Kidney (tissue), 14 donors: ENCODE data around the gene OR2J1. TPM values are rescaled to one million over a fixed set of nuclear protein-coding genes. Genes with fewer than 3 reads are reported as not detected.
"Not testable (repeated sequence)": the region's sequence is repeated elsewhere in the genome, so short reads cannot be mapped to it uniquely, and the experiment has no call there.

ENCODE experiments used
- DNase-seq, 5 donors: peaks; one replicate each; pipeline ENCODE4 v3.0.0-alpha.2; 2013 to 2020
- FAIRE-seq: peaks from 2 replicates; lab custom pipeline; 2012; peaks lifted over from hg19 to GRCh38; lab: Jason Lieb, UNC
- H3K27ac ChIP-seq, 2 donors: one replicate each; pipeline ENCODE4 v1.7.0; 2013; ENCODE audit warnings: low read depth in 2 of 2, low read length in 2 of 2, inconsistent platforms in 1 of 2
- H3K27me3 ChIP-seq: one replicate; pipeline ENCODE4 v1.7.1; 2013; ENCODE audit warnings: low read length, inconsistent platforms; ENCODE audit not compliant: control insufficient read depth, insufficient read depth
- H3K36me3 ChIP-seq, 3 donors: one replicate each; pipeline versions ENCODE4 v1.7.0 to v1.7.1; 2013; ENCODE audit warnings: low read length in 3 of 3, control low read depth in 1 of 3, inconsistent platforms in 1 of 3; ENCODE audit not compliant: insufficient read depth in 3 of 3, control insufficient read depth in 2 of 3
- H3K4me1 ChIP-seq, 3 donors: one replicate each; pipeline versions ENCODE4 v1.7.0 to v1.7.1; 2013; ENCODE audit warnings: low read length in 3 of 3, inconsistent platforms in 1 of 3, low read depth in 1 of 3; ENCODE audit not compliant: control insufficient read depth in 2 of 3, insufficient read depth in 2 of 3
- H3K4me3 ChIP-seq, 3 donors: one replicate each; pipeline versions ENCODE4 v1.7.0 to v1.8.1; 2013; ENCODE audit warnings: low read length in 3 of 3, control low read depth in 1 of 3, inconsistent platforms in 1 of 3
- H3K9ac ChIP-seq, 3 donors: one replicate each; pipeline versions ENCODE4 v1.7.0 to v1.7.1; 2013; ENCODE audit warnings: low read length in 3 of 3, control low read depth in 1 of 3, inconsistent platforms in 1 of 3
- H3K9me3 ChIP-seq, 3 donors: one replicate each; pipeline versions ENCODE4 v1.7.0 to v1.7.1; 2013; ENCODE audit warnings: low read length in 3 of 3, control low read depth in 1 of 3, inconsistent platforms in 1 of 3; ENCODE audit not compliant: control insufficient read depth in 2 of 3, insufficient read depth in 1 of 3
- intact Hi-C: fragments of 100-400 bp; cut with DNase I; formaldehyde crosslinking; loops from one replicate; pipeline ENCODE4 v1.11.1; 2022
- polyA plus RNA-seq: library from polyadenylated mRNA; stranded (reverse); fragments of 350-450 nt; fragmentation: Illumina TruSeq; extraction: RNeasy Lipid Tissue Mini Kit (QIAGEN cat#74804); gene quantifications from one replicate; pipeline ENCODE4 v1.2.3, GENCODE V29; 2014; ENCODE audit warnings: low read depth, low replicate concordance; ENCODE audit not compliant: insufficient read depth
- total RNA-seq: library from RNA; stranded (reverse); fragmentation: NEBNext Ultra II Directional; extraction: Animal tissue kit (Norgen Biotek cat#: 25700); gene quantifications from one replicate; pipeline ENCODE4 v1.2.1, GENCODE V29; 2021
- TF ChIP-seq, protein P1 (sequence below): IDR thresholded peaks from 3 replicates; pipeline ENCODE4 v1.5.1; 2012; ENCODE audit warnings: mild to moderate bottlenecking, moderate library complexity, borderline replicate concordance; ENCODE audit not compliant: insufficient read depth; ENCODE audit errors: extremely low read depth
- donor health status: control.
- donor health status: control.
- donor health status: control.
- donor health status: control.
- donor health status: control.
- donor health status: DM: yes; HTN: yes; CAD: no.
- donor health status: Normal renal cell carcinoma (clear cell type).

OR2J1 gene
- total and polyA plus RNA-seq, 2 donors from 2014 or later: not detected

DNA sequence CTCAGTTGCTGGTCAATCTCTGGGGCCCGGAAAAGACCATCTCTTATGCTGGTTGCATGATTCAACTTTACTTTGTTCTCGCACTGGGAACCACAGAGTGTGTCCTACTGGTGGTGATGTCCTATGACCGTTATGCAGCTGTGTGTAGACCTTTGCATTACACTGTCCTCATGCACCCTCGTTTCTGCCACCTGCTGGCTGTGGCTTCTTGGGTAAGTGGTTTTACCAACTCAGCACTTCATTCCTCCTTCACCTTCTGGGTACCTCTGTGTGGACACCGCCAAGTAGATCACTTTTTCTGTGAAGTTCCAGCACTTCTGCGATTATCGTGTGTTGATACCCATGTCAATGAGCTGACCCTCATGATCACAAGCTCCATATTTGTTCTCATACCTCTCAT is 12.8 kb downstream of the OR2J1 start:
- DNase-seq (no peak), FAIRE-seq (no peak)
- intact Hi-C loops: no loop called here
- Histone ChIP-seq H3K4me1 (no peaks in the 10 kb centered on the region), H3K9me3 (no peaks in the 10 kb centered on the region), H3K36me3 (no peaks in the 10 kb centered on the region), H3K27ac (no peak overlapping the region), H3K27me3 (no peaks in the 10 kb centered on the region), H3K9ac (no peak overlapping the region), H3K4me3 (no peak overlapping the region)
- TF ChIP-seq, protein P1, sequence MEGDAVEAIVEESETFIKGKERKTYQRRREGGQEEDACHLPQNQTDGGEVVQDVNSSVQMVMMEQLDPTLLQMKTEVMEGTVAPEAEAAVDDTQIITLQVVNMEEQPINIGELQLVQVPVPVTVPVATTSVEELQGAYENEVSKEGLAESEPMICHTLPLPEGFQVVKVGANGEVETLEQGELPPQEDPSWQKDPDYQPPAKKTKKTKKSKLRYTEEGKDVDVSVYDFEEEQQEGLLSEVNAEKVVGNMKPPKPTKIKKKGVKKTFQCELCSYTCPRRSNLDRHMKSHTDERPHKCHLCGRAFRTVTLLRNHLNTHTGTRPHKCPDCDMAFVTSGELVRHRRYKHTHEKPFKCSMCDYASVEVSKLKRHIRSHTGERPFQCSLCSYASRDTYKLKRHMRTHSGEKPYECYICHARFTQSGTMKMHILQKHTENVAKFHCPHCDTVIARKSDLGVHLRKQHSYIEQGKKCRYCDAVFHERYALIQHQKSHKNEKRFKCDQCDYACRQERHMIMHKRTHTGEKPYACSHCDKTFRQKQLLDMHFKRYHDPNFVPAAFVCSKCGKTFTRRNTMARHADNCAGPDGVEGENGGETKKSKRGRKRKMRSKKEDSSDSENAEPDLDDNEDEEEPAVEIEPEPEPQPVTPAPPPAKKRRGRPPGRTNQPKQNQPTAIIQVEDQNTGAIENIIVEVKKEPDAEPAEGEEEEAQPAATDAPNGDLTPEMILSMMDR: no peak

DNA sequence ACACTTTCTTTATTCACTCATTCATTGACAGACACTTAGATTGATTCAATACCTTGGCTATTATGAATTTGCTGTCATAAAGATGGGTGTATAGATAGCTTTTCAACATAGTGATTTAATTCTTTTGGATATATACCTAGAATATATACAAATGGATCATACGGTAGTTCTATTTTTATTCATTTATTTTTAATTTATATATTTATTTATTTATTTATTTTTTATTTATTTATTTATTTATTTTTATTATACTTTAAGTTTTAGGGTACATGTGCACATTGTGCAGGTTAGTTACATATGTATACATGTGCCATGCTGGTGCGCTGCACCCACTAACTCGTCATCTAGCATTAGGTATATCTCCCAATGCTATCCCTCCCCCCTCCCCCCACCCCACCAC is 15.7 kb downstream of the OR2J1 start:
- H3K36me3 ChIP-seq, H3K9ac ChIP-seq, DNase-seq, H3K27me3 ChIP-seq, H3K4me3 ChIP-seq, H3K9me3 ChIP-seq, H3K27ac ChIP-seq, FAIRE-seq, intact Hi-C loops, H3K4me1 ChIP-seq: not testable (repeated sequence)

DNA sequence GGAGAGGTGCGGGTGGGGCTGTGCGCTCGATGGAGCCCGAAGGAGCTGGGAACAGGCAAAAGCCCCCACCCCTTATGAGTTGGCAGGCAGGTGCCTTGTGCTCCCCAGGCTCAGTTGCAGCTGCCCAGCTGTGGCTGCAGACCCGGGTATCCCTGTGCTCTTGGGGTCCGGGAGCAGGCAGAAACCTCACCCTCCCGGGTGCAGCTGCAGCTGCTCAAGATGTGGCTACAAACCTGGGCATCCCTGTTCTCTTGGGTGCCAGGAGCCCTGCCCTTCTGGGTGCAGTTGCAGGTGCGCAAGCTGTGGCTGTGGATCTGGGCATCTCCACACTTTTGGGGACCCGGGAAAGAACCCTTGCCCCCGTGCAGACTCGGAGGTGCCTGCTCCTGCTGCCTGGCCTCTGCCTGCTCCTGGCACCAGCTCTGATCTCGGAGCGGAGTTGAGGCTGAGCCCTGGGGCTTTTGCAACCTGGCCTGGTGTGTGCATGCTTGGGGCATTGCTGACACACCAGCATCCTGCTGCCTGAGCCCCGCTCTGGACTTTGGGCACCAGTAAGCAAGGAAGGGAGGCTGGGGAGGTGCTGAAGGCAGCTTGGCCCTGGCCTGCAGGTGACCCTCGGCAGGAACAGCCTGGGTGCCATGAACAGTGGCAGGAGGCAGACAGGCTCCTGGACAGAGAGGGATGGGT is 30.2 kb downstream of the OR2J1 start:
- DNase-seq: peak in 1 of 5 donors; percentile 61
- H3K27me3 ChIP-seq: no peaks in the 10 kb centered on the region
- no peak for FAIRE-seq
- intact Hi-C loops: no loop called here
- H3K9ac ChIP-seq: no peak overlapping the region
- TF ChIP-seq, protein P1: no peak
- no peak overlapping the region for H3K4me3 ChIP-seq
- H3K9me3 ChIP-seq: no peaks in the 10 kb centered on the region
- H3K36me3 ChIP-seq: no peaks in the 10 kb centered on the region
- H3K4me1 ChIP-seq: no peaks in the 10 kb centered on the region
- no peak overlapping the region for H3K27ac ChIP-seq

- Histone ChIP-seq H3K27ac (no peak overlapping the region), H3K27me3 (no peaks in the 10 kb centered on the region), H3K4me1 (no peaks in the 10 kb centered on the region), H3K36me3 (no peaks in the 10 kb centered on the region), H3K4me3 (no peak overlapping the region), H3K9ac (no peak overlapping the region), H3K9me3 (no peaks in the 10 kb centered on the region)
- intact Hi-C loops: no loop called here
- DNase-seq (peak in 1 of 5 donors; percentile 35), FAIRE-seq (no peak)
- TF ChIP-seq, protein P1: no peak
Observed at GRCh38 chr6:29130644-29131043, 31.4 kb downstream of the OR2J1 start.
